IPS-18a (cell line): ENCODE measurements around the gene MAST4.

Source experiments
- H3K27ac ChIP-seq: one replicate; pipeline ENCODE4 v1.5.1; 2013; ENCODE audit warnings: low read length
- H3K27me3 ChIP-seq: one replicate; pipeline ENCODE4 v1.6.1; 2013; ENCODE audit warnings: mild to moderate bottlenecking, low read length; ENCODE audit not compliant: control insufficient read depth, insufficient read depth
- H3K36me3 ChIP-seq: one replicate; pipeline ENCODE4 v1.6.1; 2013; ENCODE audit warnings: low read depth, low read length; ENCODE audit not compliant: control insufficient read depth
- H3K4me1 ChIP-seq: one replicate; pipeline ENCODE4 v1.6.1; 2013; ENCODE audit warnings: low read depth, low read length; ENCODE audit not compliant: control insufficient read depth
- H3K4me3 ChIP-seq: one replicate; pipeline ENCODE4 v1.5.1; 2013; ENCODE audit warnings: low read length
- H3K9ac ChIP-seq: one replicate; pipeline ENCODE4 v1.6.1; 2013; ENCODE audit warnings: mild to moderate bottlenecking, low read length, moderate library complexity
- H3K9me3 ChIP-seq: one replicate; pipeline ENCODE4 v1.6.1; 2013; ENCODE audit warnings: low read depth, low read length; ENCODE audit not compliant: control insufficient read depth

Gene MAST4

DNA sequence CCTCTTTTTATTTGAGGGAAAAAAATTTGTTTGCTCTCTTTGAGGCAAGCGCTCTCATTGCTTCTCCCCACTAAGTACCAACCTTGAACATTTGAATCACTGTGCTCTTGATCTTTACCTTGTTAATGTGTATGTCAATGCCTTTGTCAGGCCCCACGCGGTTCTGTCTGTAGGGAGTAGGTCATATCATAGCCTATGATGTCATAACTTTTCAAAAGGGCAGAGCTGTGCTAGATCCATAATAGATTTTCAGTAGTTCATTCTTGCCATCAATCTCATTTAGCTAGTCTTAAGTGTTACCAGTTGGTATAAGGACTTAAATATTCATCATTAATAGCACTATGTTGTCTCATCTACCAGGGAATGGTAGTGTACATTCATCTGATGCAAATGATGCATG is 56.6 kb downstream of the MAST4 start:
- H3K27ac ChIP-seq = no peak overlapping the region
- H3K4me3 ChIP-seq = no peak overlapping the region
- H3K36me3 ChIP-seq = no peaks in the 10 kb centered on the region
- H3K4me1 ChIP-seq = peaks cover 14% of the 10 kb centered on the region
- H3K9ac ChIP-seq = no peak overlapping the region
- peaks cover 8% of the 10 kb centered on the region for H3K9me3 ChIP-seq
- H3K27me3 ChIP-seq = no peaks in the 10 kb centered on the region

DNA sequence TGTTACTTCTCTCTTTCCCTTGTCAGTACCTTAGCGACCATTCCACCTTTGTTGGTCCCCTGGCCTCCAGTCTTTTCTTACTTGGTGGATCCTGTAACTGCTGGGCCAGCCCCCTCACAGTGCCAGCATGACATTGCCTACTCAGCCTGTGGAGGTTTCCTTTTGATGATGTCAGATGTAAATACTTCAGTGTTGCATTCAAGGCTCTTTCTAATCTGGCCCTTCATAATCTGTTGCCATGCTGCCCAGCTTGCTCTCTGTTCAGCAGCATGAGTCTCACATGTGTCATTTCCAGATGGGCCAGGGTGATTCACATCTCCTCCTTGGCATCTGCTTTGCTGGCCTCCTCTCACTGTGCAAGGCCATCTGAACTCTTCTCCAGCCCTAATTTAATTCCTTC is 57.1 kb downstream of the MAST4 start:
- no peak overlapping the region for H3K4me3 ChIP-seq
- peaks cover 8% of the 10 kb centered on the region for H3K9me3 ChIP-seq
- H3K9ac ChIP-seq = no peak overlapping the region
- H3K4me1 ChIP-seq = peaks cover 14% of the 10 kb centered on the region
- H3K27ac ChIP-seq = no peak overlapping the region
- H3K36me3 ChIP-seq = no peaks in the 10 kb centered on the region
- H3K27me3 ChIP-seq = no peaks in the 10 kb centered on the region

DNA sequence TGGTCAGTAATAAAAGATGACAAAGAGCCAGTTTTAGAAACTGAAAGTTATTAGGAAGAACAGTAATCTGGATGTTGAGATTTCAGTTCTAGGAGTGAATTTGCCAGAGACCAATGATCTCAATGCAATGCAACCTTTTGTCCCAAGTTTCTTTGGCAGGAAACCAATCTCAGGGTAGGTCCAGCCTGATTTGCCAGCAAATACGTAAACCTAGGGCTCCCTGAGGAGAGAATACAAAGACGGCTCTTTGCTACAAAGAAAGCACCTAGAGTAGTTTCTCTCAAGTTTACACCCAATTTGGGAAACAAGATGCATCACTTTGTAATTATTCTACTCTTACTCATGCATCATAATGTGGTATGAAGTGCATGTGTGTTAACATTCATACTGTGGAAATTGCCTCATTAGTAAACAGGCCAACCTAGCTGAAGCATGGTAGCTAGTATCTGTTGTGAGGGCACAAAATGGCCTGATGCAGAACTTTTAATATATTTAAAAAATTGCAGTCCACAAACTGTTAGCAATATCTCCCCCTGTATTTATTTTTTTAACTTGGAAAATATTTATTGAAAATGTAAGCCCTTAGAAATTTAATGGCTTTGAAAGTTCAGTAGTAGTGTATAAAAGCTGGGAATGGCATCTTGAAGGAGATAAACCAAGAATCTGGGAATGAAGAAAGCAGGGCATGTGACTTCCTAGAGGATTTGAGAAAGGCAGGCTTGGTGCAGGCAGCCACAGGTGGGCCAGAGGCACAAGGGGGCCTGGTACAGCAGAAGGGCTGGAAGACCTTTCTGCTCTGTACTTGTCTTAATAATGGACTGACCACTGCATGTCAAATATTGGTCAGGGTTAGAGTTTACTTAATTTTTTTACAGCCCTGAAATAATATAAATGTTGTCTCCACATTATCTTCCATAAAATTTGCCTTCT is 59.5 kb downstream of the MAST4 start:
- peaks cover 6% of the 10 kb centered on the region for H3K9me3 ChIP-seq
- H3K4me1 ChIP-seq = peaks cover 14% of the 10 kb centered on the region
- H3K27me3 ChIP-seq = no peaks in the 10 kb centered on the region
- H3K36me3 ChIP-seq = no peaks in the 10 kb centered on the region
- no peak overlapping the region for H3K9ac ChIP-seq
- H3K4me3 ChIP-seq = no peak overlapping the region
- no peak overlapping the region for H3K27ac ChIP-seq

DNA sequence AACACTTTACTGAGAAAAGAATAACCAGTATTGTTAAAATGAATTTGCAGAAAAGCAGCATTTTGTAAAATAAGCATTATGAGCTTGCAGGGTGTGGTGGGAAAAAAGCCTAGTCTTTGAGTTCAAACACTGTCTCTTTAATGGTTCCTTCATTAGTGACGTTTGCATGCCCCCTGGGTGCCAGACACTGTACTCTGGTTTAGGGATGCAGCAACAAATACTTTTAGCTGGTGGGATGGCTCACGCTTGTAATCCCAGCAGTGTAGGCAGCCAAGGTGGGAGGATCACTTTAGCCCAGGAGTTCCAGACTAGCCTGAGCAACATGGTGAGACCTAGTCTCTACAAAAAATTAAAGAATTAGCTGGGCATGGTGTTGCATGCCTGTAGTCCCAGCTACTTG is 62.3 kb downstream of the MAST4 start:
- H3K27me3 ChIP-seq = no peaks in the 10 kb centered on the region
- H3K4me3 ChIP-seq = no peak overlapping the region
- H3K9me3 ChIP-seq = no peaks in the 10 kb centered on the region
- no peak overlapping the region for H3K27ac ChIP-seq
- peaks cover 14% of the 10 kb centered on the region for H3K4me1 ChIP-seq
- H3K36me3 ChIP-seq = no peaks in the 10 kb centered on the region
- no peak overlapping the region for H3K9ac ChIP-seq

DNA sequence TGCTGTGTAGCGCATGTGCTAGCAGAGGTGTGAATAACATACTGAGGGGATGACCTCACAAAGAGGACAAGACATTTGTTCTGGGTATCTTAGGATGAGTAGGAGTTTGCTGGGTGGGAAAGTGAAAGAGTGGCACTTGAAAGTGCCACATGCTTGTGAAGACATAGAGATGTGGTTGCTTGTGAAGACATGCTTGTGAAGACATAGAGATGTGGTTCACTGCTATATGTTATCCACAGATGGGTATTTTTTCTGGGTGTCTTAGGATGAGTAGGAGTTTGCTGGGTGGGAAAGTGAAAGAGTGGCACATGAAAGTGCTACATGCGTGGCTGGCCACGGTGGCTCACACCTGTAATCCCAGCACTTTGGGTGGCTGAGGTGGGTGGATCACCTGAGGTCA is 63.6 kb downstream of the MAST4 start:
- H3K36me3 ChIP-seq = no peaks in the 10 kb centered on the region
- H3K9ac ChIP-seq = no peak overlapping the region
- peaks cover 14% of the 10 kb centered on the region for H3K4me1 ChIP-seq
- H3K4me3 ChIP-seq = no peak overlapping the region
- no peak overlapping the region for H3K27ac ChIP-seq
- H3K27me3 ChIP-seq = no peaks in the 10 kb centered on the region
- H3K9me3 ChIP-seq = no peaks in the 10 kb centered on the region

DNA sequence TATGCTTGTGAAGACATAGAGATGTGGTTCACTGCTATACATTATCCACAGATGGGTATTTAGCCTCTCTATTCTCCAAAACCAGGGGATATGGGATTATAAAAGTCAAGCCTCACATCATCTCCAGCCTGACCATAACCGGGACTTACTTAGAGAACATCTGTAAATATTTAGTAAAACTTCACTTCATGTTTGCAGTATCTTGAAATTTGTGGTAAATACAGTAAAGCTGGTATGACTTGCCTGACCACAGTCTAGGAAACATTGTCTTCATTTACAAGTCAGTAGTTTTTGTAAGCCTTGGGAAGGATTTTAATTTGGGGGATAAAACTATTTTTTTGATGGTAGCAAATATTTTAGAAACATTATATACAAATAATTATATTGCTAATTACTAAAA is 64.2 kb downstream of the MAST4 start:
- H3K36me3 ChIP-seq = no peaks in the 10 kb centered on the region
- no peak overlapping the region for H3K27ac ChIP-seq
- no peak overlapping the region for H3K4me3 ChIP-seq
- no peak overlapping the region for H3K9ac ChIP-seq
- no peaks in the 10 kb centered on the region for H3K27me3 ChIP-seq
- peaks cover 10% of the 10 kb centered on the region for H3K4me1 ChIP-seq
- no peaks in the 10 kb centered on the region for H3K9me3 ChIP-seq

DNA sequence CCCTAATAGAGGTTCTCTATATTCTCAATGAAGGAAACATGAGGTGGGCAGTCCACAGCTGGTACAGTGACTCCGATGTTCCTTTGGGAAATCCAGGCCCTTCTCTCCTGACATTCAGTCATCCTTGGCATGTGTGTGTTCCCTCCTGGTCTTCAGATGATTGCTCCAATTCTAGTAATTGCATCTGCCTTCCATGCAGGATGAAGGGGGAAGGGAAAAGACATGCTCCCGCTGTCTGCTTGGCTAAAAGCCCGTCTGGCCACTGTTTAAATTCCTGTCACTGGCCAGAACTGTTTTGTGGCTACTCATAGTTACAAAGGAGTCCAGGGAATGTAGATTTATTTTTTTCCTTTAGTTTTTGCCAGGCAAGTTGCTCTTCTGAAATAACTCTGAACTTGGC is 65.0 kb downstream of the MAST4 start:
- Histone ChIP-seq H3K36me3 (no peaks in the 10 kb centered on the region), H3K9me3 (no peaks in the 10 kb centered on the region), H3K4me3 (no peak overlapping the region), H3K4me1 (peaks cover 2% of the 10 kb centered on the region), H3K9ac (no peak overlapping the region), H3K27me3 (no peaks in the 10 kb centered on the region), H3K27ac (no peak overlapping the region)

DNA sequence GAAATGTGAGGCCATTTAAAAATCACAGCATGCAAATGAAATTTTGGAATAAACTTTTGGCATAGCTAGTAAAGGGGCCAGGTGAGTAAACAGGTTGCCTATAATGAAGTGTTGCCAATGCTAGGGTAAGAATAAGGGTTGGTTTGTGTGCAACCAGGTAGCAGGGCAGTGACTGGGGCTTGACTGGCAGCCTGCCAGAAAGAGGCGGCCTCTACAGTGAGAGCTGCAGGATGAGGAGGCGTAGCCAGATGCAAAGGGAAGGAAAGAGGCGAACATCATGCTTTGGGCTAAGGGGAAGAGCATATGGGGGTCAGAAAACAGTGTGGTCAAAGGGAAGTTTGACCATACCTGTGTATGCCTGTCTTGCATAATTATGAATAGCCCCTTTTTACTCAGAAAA is 70.6 kb downstream of the MAST4 start:
- Histone ChIP-seq H3K27me3 (no peaks in the 10 kb centered on the region), H3K9ac (no peak overlapping the region), H3K9me3 (no peaks in the 10 kb centered on the region), H3K36me3 (no peaks in the 10 kb centered on the region), H3K4me3 (no peak overlapping the region), H3K4me1 (no peaks in the 10 kb centered on the region), H3K27ac (no peak overlapping the region)

DNA sequence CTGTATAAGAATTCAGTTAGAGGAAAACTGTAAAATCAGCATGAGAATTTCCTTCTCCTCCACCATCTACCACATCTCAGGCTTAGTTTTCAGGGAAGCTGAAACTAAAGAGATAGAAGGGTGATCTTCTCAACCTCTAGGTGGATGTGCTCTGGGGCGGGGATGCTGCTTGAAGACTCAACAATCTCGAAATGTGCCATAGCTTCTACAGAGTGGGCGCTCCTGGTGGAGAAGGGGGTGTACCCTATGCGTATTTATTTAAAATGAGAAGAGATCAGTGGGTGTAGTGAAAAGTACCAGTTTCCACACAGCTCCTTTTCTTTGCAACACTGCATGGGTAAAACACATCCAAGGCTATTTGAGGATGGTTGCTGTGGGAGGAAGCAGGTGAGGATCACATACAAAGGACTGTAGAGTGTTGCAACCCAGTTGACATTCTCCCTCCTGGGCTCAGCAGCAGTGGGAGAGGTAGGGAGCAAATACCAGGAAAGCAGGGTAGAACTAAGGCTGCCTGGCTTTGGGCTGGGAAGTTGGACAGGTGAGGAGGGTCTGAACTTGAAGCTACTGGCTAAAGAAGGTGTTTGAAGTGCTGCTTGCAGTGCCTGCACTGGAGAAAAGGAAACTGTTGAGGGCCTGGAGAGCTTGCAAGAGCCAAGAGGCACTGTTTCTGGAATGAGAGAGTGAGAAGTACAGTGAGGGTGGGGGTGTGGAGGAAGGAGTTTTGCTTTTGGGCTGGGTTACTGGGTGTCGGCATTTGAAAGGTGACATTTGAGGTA is 73.1 kb downstream of the MAST4 start:
- no peak overlapping the region for H3K27ac ChIP-seq
- H3K4me3 ChIP-seq = no peak overlapping the region
- no peaks in the 10 kb centered on the region for H3K27me3 ChIP-seq
- H3K36me3 ChIP-seq = no peaks in the 10 kb centered on the region
- no peaks in the 10 kb centered on the region for H3K4me1 ChIP-seq
- no peaks in the 10 kb centered on the region for H3K9me3 ChIP-seq
- H3K9ac ChIP-seq = no peak overlapping the region

DNA sequence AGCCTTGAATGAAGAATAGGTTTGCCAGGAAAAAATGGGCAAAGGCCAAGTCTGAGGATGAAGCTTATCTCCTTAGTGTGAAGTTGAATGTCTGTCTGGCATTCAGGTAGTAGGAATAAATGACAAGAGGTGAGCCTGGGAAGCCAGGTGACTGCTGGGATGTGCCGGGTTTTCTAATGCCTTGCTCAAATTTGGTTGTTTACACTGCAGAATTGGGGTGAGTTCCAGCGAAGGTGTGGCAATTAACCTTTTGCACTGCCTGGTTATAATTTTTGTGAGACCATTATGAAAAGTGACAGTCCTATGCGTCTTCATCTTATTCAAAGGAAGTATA is 73.6 kb downstream of the MAST4 start:
- Histone ChIP-seq H3K4me1 (no peaks in the 10 kb centered on the region), H3K27me3 (no peaks in the 10 kb centered on the region), H3K36me3 (no peaks in the 10 kb centered on the region), H3K27ac (no peak overlapping the region), H3K4me3 (no peak overlapping the region), H3K9ac (no peak overlapping the region), H3K9me3 (no peaks in the 10 kb centered on the region)

DNA sequence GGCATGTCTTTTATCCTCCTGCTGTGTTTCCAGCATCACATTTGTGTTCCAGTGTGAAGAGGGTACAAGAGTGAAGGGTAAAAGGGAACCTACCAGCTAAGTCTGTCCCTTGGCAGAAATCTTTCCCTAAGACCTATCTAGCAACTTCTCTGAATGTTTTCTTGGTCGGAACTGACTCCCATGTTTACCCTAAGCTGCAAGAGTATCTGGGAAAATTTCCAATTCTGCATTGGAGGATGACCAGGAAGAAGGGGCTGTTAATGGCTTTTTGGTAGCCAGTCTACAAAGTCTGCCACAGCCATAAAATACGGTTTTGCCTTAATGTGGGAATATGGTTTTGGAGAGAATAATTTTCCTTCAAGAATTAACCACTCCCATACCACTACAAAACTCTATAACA is 75.1 kb downstream of the MAST4 start:
- H3K27me3 ChIP-seq = no peaks in the 10 kb centered on the region
- H3K4me3 ChIP-seq = no peak overlapping the region
- no peaks in the 10 kb centered on the region for H3K36me3 ChIP-seq
- no peaks in the 10 kb centered on the region for H3K9me3 ChIP-seq
- no peak overlapping the region for H3K27ac ChIP-seq
- H3K4me1 ChIP-seq = no peaks in the 10 kb centered on the region
- H3K9ac ChIP-seq = no peak overlapping the region

DNA sequence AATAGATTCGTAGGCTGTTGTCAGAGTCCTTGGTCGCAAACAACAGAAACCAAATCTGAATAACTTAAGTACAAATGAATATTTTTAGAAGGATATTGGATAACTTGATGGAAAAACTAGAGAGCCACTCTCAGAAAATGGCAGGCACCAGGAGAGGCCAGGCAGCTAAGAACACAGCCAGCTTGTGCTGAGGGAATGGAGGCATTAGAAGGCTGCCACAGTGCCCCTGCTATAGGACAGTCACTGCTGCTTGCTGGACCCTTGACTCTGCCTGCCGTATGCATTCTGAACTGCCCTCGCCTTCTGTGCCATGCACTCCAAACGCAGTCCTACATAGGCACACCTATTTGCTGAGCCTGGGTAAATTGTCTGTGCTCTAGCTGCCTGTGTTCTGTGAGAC is 78.6 kb downstream of the MAST4 start:
- H3K27ac ChIP-seq = no peak overlapping the region
- H3K9me3 ChIP-seq = no peaks in the 10 kb centered on the region
- peaks cover under 1% of the 10 kb centered on the region for H3K4me1 ChIP-seq
- H3K9ac ChIP-seq = no peak overlapping the region
- H3K4me3 ChIP-seq = no peak overlapping the region
- H3K36me3 ChIP-seq = no peaks in the 10 kb centered on the region
- no peaks in the 10 kb centered on the region for H3K27me3 ChIP-seq
